Caco-2 (cell line): ENCODE measurements around the gene FCRL1. TPM values are rescaled to one million over a fixed set of nuclear protein-coding genes. Genes with fewer than 3 reads are reported as not detected.

Source experiments
- BruUV-seq: library from RNA; stranded (reverse); fragments of 400-500 nt; replicated peaks from 2 replicates; lab custom pipeline; 2021; lab: Mats Ljungman, UMichigan
- CTCF ChIA-PET: fragments of 300-600 bp; sonication (Branson Sonifier 250); formaldehyde crosslinking; loops from one replicate; lab custom pipeline; 2022; ENCODE audit warnings: antibody characterized with exemption; lab: Charles Lee
- POLR2A ChIA-PET: fragments of 300-600 bp; sonication (Branson Sonifier 250); formaldehyde crosslinking; loops from one replicate; lab custom pipeline; 2022; ENCODE audit warnings: antibody characterized with exemption; lab: Charles Lee
- DNase-seq, 2 experiments: peaks; one replicate each; pipeline versions ENCODE4 v3.0.0 to v3.0.0-alpha.2; 2020 to 2022
- H3K27me3 ChIP-seq: replicated peaks from 2 replicates; pipeline ENCODE4 v1.6.0; 2011; ENCODE audit warnings: low read length; ENCODE audit not compliant: control insufficient read depth, insufficient read depth
- H3K36me3 ChIP-seq: 2 replicates; pipeline ENCODE4 v1.5.1; 2011; ENCODE audit warnings: low read length; ENCODE audit not compliant: control insufficient read depth, insufficient read depth
- H3K4me1 ChIP-seq: fragments of 250-450 bp; sonication (Bioruptor Pico); 2 replicates; pipeline ENCODE4 v1.5.1; 2020; ENCODE audit warnings: mild to moderate bottlenecking
- H3K4me3 ChIP-seq: 2 replicates; pipeline ENCODE4 v1.5.1; 2011; ENCODE audit warnings: low read depth, mild to moderate bottlenecking, control low read depth, low read length
- H3K9me3 ChIP-seq: fragments of 250-450 bp; sonication (Bioruptor Pico); 2 replicates; pipeline ENCODE4 v1.5.1; 2020; ENCODE audit warnings: mild to moderate bottlenecking, moderate library complexity
- H3K27ac Mint-ChIP-seq: one replicate; pipeline ENCODE4 v1.8.0; 2022; ENCODE audit warnings: mixed read lengths; ENCODE audit not compliant: unreplicated experiment
- H3K27me3 Mint-ChIP-seq: one replicate; pipeline ENCODE4 v1.8.0; 2022; ENCODE audit warnings: mixed read lengths; ENCODE audit not compliant: insufficient read depth, unreplicated experiment
- H3K36me3 Mint-ChIP-seq: one replicate; pipeline ENCODE4 v1.8.0; 2022; ENCODE audit warnings: mild to moderate bottlenecking, mixed read lengths; ENCODE audit not compliant: insufficient read depth, unreplicated experiment
- H3K4me1 Mint-ChIP-seq: one replicate; pipeline ENCODE4 v1.8.0; 2022; ENCODE audit warnings: low read depth, mixed read lengths; ENCODE audit not compliant: unreplicated experiment
- H3K4me3 Mint-ChIP-seq: one replicate; pipeline ENCODE4 v1.8.0; 2022; ENCODE audit warnings: mild to moderate bottlenecking, moderate library complexity, mixed read lengths; ENCODE audit not compliant: unreplicated experiment
- H3K9me3 Mint-ChIP-seq: one replicate; pipeline ENCODE4 v1.8.0; 2022; ENCODE audit warnings: mixed read lengths; ENCODE audit not compliant: unreplicated experiment
- CTCF ChIP-seq, 2 experiments: fragments of 200-600 bp in 1 of 2; IDR thresholded peaks; 1 replicate in 1 of 2; 2 replicates in 1 of 2; pipeline versions ENCODE4 v1.5.1 to v1.8.0; 2011 to 2022; ENCODE audit warnings: antibody characterized with exemption in 1 of 2, control low read depth in 1 of 2, inconsistent platforms in 1 of 2, low read depth in 1 of 2, low read length in 1 of 2, mild to moderate bottlenecking in 1 of 2, moderate library complexity in 1 of 2; ENCODE audit not compliant: insufficient read depth in 1 of 2, severe bottlenecking in 1 of 2, unreplicated experiment in 1 of 2
- intact Hi-C: fragments of 100-400 bp; cut with micrococcal nuclease; formaldehyde crosslinking; loops from one replicate; pipeline ENCODE4 v1.10.0; 2022; ENCODE audit not compliant: unreplicated experiment
- total RNA-seq: library from RNA; stranded (reverse); gene quantifications from 2 replicates; pipeline ENCODE4 v1.2.3, GENCODE V29; 2022

The FCRL1 gene
- total RNA-seq, 1 experiment from 2014 or later: not detected

- no peaks in the 10 kb centered on the region for H3K4me1 ChIP-seq
- no peaks in the 10 kb centered on the region for H3K9me3 ChIP-seq
- H3K9me3 Mint-ChIP-seq: no peaks in the 10 kb centered on the region
- H3K36me3 ChIP-seq: no peaks in the 10 kb centered on the region
- no peaks in the 10 kb centered on the region for H3K36me3 Mint-ChIP-seq
- CTCF ChIA-PET: no interaction called here
- peaks cover 6% of the 10 kb centered on the region for H3K27me3 Mint-ChIP-seq
- no peak overlapping the region for H3K4me3 Mint-ChIP-seq
- BruUV-seq: no TSS peak
- no peak overlapping the region for H3K27ac Mint-ChIP-seq
- intact Hi-C loops: no loop called here
- no peaks in the 10 kb centered on the region; the same call in 1 of the 2 replicates for H3K27me3 ChIP-seq
- TF ChIP-seq CTCF (IDR thresholded peaks at IDR 0.05; ENCODE audit: insufficient read depth in 1 of 2, low read depth in 1 of 2, low read length in 1 of 2, severe bottlenecking in 1 of 2, unreplicated experiment in 1 of 2): no peak
- DNase-seq: no peak
- H3K4me1 Mint-ChIP-seq: no peaks in the 10 kb centered on the region
- POLR2A ChIA-PET: no interaction called here
- no peak overlapping the region for H3K4me3 ChIP-seq
Measured at GRCh38 chr1:157799996-157800395, 19.9 kb downstream of the FCRL1 start.

GRCh38 chr1:157798211-157798610, 21.7 kb downstream of the FCRL1 start:
- H3K36me3 ChIP-seq: no peaks in the 10 kb centered on the region
- no peaks in the 10 kb centered on the region; the same call in 1 of the 2 replicates for H3K27me3 ChIP-seq
- ChIA-PET CTCF (no interaction called here), POLR2A (no interaction called here)
- H3K9me3 ChIP-seq: no peaks in the 10 kb centered on the region
- no peak overlapping the region for H3K4me3 Mint-ChIP-seq
- DNase-seq: no peak
- peaks cover 6% of the 10 kb centered on the region for H3K9me3 Mint-ChIP-seq
- no peaks in the 10 kb centered on the region for H3K4me1 ChIP-seq
- no peak overlapping the region for H3K4me3 ChIP-seq
- H3K4me1 Mint-ChIP-seq: no peaks in the 10 kb centered on the region
- no TSS peak for BruUV-seq
- no peak overlapping the region for H3K27ac Mint-ChIP-seq
- TF ChIP-seq CTCF (IDR thresholded peaks at IDR 0.05; ENCODE audit: insufficient read depth in 1 of 2, low read depth in 1 of 2, low read length in 1 of 2, severe bottlenecking in 1 of 2, unreplicated experiment in 1 of 2): no peak
- H3K36me3 Mint-ChIP-seq: no peaks in the 10 kb centered on the region
- peaks cover 6% of the 10 kb centered on the region for H3K27me3 Mint-ChIP-seq
- intact Hi-C loops: no loop called here

GRCh38 chr1:157785248-157785647, 34.7 kb downstream of the FCRL1 start:
- Mint-ChIP-seq H3K27ac (no peak overlapping the region), H3K4me1 (no peaks in the 10 kb centered on the region), H3K36me3 (no peaks in the 10 kb centered on the region), H3K9me3 (no peaks in the 10 kb centered on the region), H3K27me3 (peaks cover 7% of the 10 kb centered on the region), H3K4me3 (no peak overlapping the region)
- Histone ChIP-seq H3K4me1 (no peaks in the 10 kb centered on the region), H3K27me3 (no peaks in the 10 kb centered on the region), H3K9me3 (no peaks in the 10 kb centered on the region), H3K4me3 (no peak overlapping the region), H3K36me3 (no peaks in the 10 kb centered on the region)
- DNase-seq: no peak
- CTCF ChIA-PET: no interaction called here
- POLR2A ChIA-PET: no interaction called here
- TF ChIP-seq CTCF (IDR thresholded peaks at IDR 0.05; ENCODE audit: insufficient read depth in 1 of 2, low read depth in 1 of 2, low read length in 1 of 2, severe bottlenecking in 1 of 2, unreplicated experiment in 1 of 2): no peak
- BruUV-seq: no TSS peak
- intact Hi-C loops: no loop called here
